Osteoblast (primary cell): Measurements from ENCODE around the gene GFOD1. TPM values are rescaled to one million over a fixed set of nuclear protein-coding genes. Genes with fewer than 3 reads are reported as not detected.

Experiments used
- DNase-seq: peaks from one replicate; pipeline ENCODE4 v3.0.0; 2011; ENCODE audit warnings: low spot score, mixed read lengths; ENCODE audit not compliant: insufficient read length; ENCODE audit errors: missing footprints
- H2AFZ ChIP-seq: 2 replicates; pipeline ENCODE4 v1.6.0; 2011; ENCODE audit warnings: mild to moderate bottlenecking, low read length
- H3K27ac ChIP-seq: 2 replicates; pipeline ENCODE4 v1.5.1; 2011; ENCODE audit warnings: mild to moderate bottlenecking, low read depth, low read length, moderate library complexity
- H3K27me3 ChIP-seq: 2 replicates; pipeline ENCODE4 v1.6.0; 2012; ENCODE audit warnings: mild to moderate bottlenecking, control low read depth, inconsistent platforms, low read length, moderate library complexity; ENCODE audit not compliant: insufficient read depth
- H3K36me3 ChIP-seq: 2 replicates; pipeline ENCODE4 v1.5.1; 2011; ENCODE audit warnings: mild to moderate bottlenecking, low read length, control low read depth, moderate library complexity; ENCODE audit not compliant: insufficient read depth
- H3K4me1 ChIP-seq: 2 replicates; pipeline ENCODE4 v1.5.1; 2011; ENCODE audit warnings: mild to moderate bottlenecking, low read length, control low read depth, moderate library complexity; ENCODE audit not compliant: insufficient read depth
- H3K4me2 ChIP-seq: 2 replicates; pipeline ENCODE4 v1.6.0; 2011; ENCODE audit warnings: mild to moderate bottlenecking, low read length; ENCODE audit not compliant: insufficient read depth
- H3K4me3 ChIP-seq: fragments of 200-600 bp; sonication (generic); 3 replicates; pipeline ENCODE4 v1.5.1; 2012; ENCODE audit warnings: mild to moderate bottlenecking, low read length, inconsistent platforms; ENCODE audit not compliant: insufficient read depth
- H3K79me2 ChIP-seq: 2 replicates; pipeline ENCODE4 v1.6.0; 2012; ENCODE audit warnings: mild to moderate bottlenecking, low read length, control low read depth, inconsistent platforms; ENCODE audit not compliant: insufficient read depth
- H3K9me3 ChIP-seq: 2 replicates; pipeline ENCODE4 v1.5.1; 2011; ENCODE audit warnings: low read depth, low read length, control low read depth
- H4K20me1 ChIP-seq: 2 replicates; pipeline ENCODE4 v1.6.0; 2012; ENCODE audit warnings: mild to moderate bottlenecking, low read length, control low read depth; ENCODE audit not compliant: insufficient read depth
- total RNA-seq: library from RNA; depleted of rRNA; stranded (reverse); fragments of >200 nt; gene quantifications from 2 replicates; pipeline ENCODE4 v1.2.3, GENCODE V29; 2012
- TF ChIP-seq, protein P1 (sequence below): IDR thresholded peaks from 2 replicates; pipeline ENCODE4 v1.5.1; 2011; ENCODE audit warnings: mild to moderate bottlenecking, low read depth, low read length, moderate library complexity; ENCODE audit errors: extremely low read depth

The GFOD1 gene
- total RNA-seq, 1 donor, result 3.6 TPM

DNA sequence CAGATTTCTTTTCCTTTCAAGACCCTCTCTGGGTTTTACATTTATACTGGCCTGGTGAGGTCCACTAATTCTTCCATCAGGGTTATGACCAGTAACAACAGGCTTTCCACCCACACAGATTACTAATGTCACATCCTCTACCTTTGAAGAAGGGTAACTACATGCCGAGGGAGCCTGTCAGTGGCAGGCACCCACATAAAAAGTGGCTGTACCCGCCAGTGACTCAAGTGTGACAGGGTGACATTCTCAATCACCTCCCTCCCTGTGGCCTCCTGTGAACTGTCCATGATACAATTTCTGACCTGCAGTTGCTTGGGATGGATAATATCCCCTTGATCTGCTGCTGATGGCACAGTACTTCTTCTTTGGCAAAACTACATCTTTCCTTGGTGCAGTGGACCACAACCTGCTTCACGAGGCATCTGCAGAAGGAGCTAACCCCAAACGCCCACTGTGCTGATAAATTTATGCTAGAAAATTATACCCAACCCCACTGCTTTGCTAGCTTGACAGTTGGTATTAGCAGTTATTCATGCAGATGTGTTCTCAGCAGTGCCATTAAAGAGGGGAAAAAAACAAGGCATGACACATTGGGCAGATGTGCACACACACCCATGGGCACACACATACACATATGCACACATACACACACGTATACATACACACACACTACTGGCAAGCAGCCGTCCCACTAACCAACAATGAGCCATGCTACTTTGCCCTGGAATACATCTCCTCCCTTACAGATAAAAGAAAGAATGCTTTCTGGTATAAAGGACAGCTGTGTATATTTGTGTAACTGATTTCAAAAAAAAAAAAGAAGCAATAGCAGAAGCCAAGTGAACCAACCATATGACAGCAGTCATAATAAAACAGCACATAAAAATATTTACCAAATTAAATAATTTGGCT, 20.8 kb downstream of the GFOD1 start:
- TF ChIP-seq, protein P1, sequence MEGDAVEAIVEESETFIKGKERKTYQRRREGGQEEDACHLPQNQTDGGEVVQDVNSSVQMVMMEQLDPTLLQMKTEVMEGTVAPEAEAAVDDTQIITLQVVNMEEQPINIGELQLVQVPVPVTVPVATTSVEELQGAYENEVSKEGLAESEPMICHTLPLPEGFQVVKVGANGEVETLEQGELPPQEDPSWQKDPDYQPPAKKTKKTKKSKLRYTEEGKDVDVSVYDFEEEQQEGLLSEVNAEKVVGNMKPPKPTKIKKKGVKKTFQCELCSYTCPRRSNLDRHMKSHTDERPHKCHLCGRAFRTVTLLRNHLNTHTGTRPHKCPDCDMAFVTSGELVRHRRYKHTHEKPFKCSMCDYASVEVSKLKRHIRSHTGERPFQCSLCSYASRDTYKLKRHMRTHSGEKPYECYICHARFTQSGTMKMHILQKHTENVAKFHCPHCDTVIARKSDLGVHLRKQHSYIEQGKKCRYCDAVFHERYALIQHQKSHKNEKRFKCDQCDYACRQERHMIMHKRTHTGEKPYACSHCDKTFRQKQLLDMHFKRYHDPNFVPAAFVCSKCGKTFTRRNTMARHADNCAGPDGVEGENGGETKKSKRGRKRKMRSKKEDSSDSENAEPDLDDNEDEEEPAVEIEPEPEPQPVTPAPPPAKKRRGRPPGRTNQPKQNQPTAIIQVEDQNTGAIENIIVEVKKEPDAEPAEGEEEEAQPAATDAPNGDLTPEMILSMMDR, result no peak
- Histone ChIP-seq H3K4me3 (no peak overlapping the region), H3K79me2 (no peaks in the 10 kb centered on the region), H2AFZ (no peak overlapping the region), H3K36me3 (no peaks in the 10 kb centered on the region), H3K4me1 (peaks cover 13% of the 10 kb centered on the region), H3K9me3 (no peaks in the 10 kb centered on the region), H3K4me2 (no peak overlapping the region), H3K27ac (no peak overlapping the region), H3K27me3 (no peaks in the 10 kb centered on the region), H4K20me1 (no peaks in the 10 kb centered on the region)
- no peak for DNase-seq

DNA sequence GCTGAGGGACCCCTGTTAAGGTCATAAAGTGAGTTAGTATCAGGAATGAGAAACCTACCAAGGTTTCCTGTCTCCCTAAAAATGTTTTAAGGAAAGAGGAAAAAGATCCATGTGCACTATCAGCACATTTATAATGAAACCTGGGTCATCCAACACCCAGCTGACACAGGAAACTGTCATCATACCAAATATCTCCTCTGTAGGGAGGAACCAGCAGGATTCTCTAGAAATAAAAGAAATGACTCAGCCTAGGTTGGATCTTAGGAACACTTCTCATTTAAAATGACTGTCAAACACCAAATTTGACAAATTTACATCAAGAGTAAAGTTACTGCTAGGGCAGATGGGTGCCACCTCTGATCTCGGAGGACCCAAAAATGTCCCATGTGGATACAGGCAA, 21.7 kb downstream of the GFOD1 start:
- Histone ChIP-seq H3K4me1 (peaks cover 12% of the 10 kb centered on the region), H3K4me2 (no peak overlapping the region), H3K79me2 (no peaks in the 10 kb centered on the region), H3K36me3 (no peaks in the 10 kb centered on the region), H2AFZ (no peak overlapping the region), H4K20me1 (no peaks in the 10 kb centered on the region), H3K4me3 (no peak overlapping the region), H3K27ac (no peak overlapping the region), H3K27me3 (no peaks in the 10 kb centered on the region), H3K9me3 (no peaks in the 10 kb centered on the region)
- no peak for DNase-seq
- TF ChIP-seq, protein P1, result no peak

DNA sequence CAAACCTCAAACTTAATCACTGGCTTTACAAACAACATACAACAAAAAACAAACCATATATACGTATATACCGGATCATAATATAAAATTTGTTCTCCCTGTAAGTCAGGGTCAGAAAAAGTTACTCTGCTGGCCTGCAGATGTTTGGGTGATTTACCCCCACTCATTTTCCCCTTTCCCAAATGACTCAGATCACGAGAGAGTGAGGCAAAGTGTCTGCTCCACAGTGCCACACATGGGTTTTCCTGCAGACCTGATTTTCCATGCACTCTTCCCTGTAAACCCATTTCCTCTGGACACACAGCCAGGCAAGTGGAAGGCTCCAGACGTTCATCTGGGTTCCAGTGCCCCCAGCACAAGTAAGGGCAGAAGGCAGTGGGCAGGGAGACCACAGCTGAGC, 23.5 kb downstream of the GFOD1 start:
- Histone ChIP-seq H3K27ac (no peak overlapping the region), H3K9me3 (no peaks in the 10 kb centered on the region), H4K20me1 (no peaks in the 10 kb centered on the region), H3K27me3 (no peaks in the 10 kb centered on the region), H3K4me2 (no peak overlapping the region), H2AFZ (no peak overlapping the region), H3K4me1 (no peaks in the 10 kb centered on the region), H3K79me2 (no peaks in the 10 kb centered on the region), H3K4me3 (no peak overlapping the region), H3K36me3 (no peaks in the 10 kb centered on the region)
- no peak for DNase-seq
- TF ChIP-seq, protein P1, result no peak

DNA sequence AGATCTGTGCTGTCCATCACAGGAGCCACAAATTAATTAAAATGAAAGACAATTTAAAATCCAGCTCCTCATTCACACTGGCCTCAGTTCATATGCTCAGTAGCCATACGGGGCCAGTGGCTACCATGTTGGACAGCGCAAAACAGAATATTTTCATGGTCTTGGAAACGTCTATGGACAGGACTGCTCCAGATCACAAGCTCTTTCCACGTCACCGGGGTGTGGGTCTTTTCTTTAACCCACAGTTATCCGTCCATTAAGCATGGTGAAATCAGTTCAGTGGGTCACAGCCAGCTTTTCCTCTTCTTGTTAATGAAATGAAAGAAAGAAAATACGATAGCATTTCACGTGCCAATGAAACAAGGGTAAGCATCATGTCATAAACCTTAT, 24.1 kb downstream of the GFOD1 start:
- Histone ChIP-seq H3K9me3 (no peaks in the 10 kb centered on the region), H3K27me3 (no peaks in the 10 kb centered on the region), H3K4me2 (no peak overlapping the region), H2AFZ (no peak overlapping the region), H3K27ac (no peak overlapping the region), H3K79me2 (no peaks in the 10 kb centered on the region), H3K36me3 (no peaks in the 10 kb centered on the region), H3K4me1 (no peaks in the 10 kb centered on the region), H3K4me3 (no peak overlapping the region), H4K20me1 (no peaks in the 10 kb centered on the region)
- DNase-seq, result no peak
- TF ChIP-seq, protein P1, result no peak
